CD4-positive, alpha-beta memory T cell (primary cell): Measurements from ENCODE around the gene METAP1D. TPM values are rescaled to one million over a fixed set of nuclear protein-coding genes. Genes with fewer than 3 reads are reported as not detected.
"Not testable (repeated sequence)": the region's sequence is repeated elsewhere in the genome, so short reads cannot be mapped to it uniquely, and the experiment has no call there.

ENCODE experiments used
- CTCF ChIA-PET: fragments of 350-600 bp; sonication (Branson Sonifier 250); formaldehyde crosslinking; loops from one replicate; lab custom pipeline; 2021; ENCODE audit warnings: inconsistent platforms; ENCODE audit not compliant: partially characterized antibody; lab: Charles Lee
- POLR2A ChIA-PET: fragments of 350-600 bp; sonication (Branson Sonifier 250); formaldehyde crosslinking; loops from one replicate; lab custom pipeline; 2021; ENCODE audit not compliant: partially characterized antibody; lab: Charles Lee
- DNase-seq, 5 donors: peaks; one replicate each; pipeline versions ENCODE4 v3.0.0 to v3.0.0-alpha.2; 2020 to 2022; ENCODE audit warnings: mixed read lengths in 1 of 5
- H3K27ac ChIP-seq: one replicate; pipeline ENCODE4 v1.7.0; 2013; ENCODE audit warnings: low read depth, low read length
- H3K27me3 ChIP-seq: 2 replicates; pipeline ENCODE4 v1.7.0; 2013; ENCODE audit warnings: mild to moderate bottlenecking, low read length, moderate library complexity; ENCODE audit not compliant: insufficient read depth
- H3K36me3 ChIP-seq: 2 replicates; pipeline ENCODE4 v1.7.0; 2013; ENCODE audit warnings: mild to moderate bottlenecking, low read length, moderate library complexity; ENCODE audit not compliant: insufficient read depth
- H3K4me1 ChIP-seq: 2 replicates; pipeline ENCODE4 v1.7.0; 2013; ENCODE audit warnings: mild to moderate bottlenecking, low read length, moderate library complexity; ENCODE audit not compliant: insufficient read depth
- H3K4me3 ChIP-seq, 2 donors: one replicate each; pipeline ENCODE4 v1.7.0; 2013; ENCODE audit warnings: low read length in 2 of 2, mild to moderate bottlenecking in 1 of 2
- H3K9me3 ChIP-seq, 2 donors: one replicate each; pipeline ENCODE4 v1.7.0; 2013; ENCODE audit warnings: low read length in 2 of 2, control low read depth in 1 of 2; ENCODE audit not compliant: control insufficient read depth in 1 of 2
- H3K27ac Mint-ChIP-seq, 7 donors: one replicate each; pipeline ENCODE4 v1.8.0; 2020 to 2021; ENCODE audit warnings: mixed read lengths in 7 of 7, mild to moderate bottlenecking in 6 of 7, inconsistent platforms in 3 of 7, moderate library complexity in 3 of 7
- H3K27me3 Mint-ChIP-seq, 2 donors: one replicate each; pipeline ENCODE4 v1.8.0; 2020 to 2021; ENCODE audit warnings: mixed read lengths in 2 of 2
- H3K36me3 Mint-ChIP-seq, 2 donors: one replicate each; pipeline ENCODE4 v1.8.0; 2020 to 2021; ENCODE audit warnings: mixed read lengths in 2 of 2, inconsistent platforms in 1 of 2, mild to moderate bottlenecking in 1 of 2
- H3K4me1 Mint-ChIP-seq, 4 donors: one replicate each; pipeline ENCODE4 v1.8.0; 2020 to 2021; ENCODE audit warnings: mixed read lengths in 4 of 4, mild to moderate bottlenecking in 1 of 4
- H3K4me3 Mint-ChIP-seq, 8 donors: one replicate each; pipeline ENCODE4 v1.8.0; 2020 to 2021; ENCODE audit warnings: mixed read lengths in 8 of 8, mild to moderate bottlenecking in 7 of 8, moderate library complexity in 6 of 8, inconsistent platforms in 3 of 8
- H3K9me3 Mint-ChIP-seq, 8 donors: one replicate each; pipeline ENCODE4 v1.8.0; 2020 to 2021; ENCODE audit warnings: mixed read lengths in 8 of 8, mild to moderate bottlenecking in 5 of 8, inconsistent platforms in 3 of 8, moderate library complexity in 1 of 8
- intact Hi-C: fragments of 100-400 bp; cut with micrococcal nuclease; formaldehyde crosslinking; loops from one replicate; pipeline ENCODE4 v1.15.1; 2023
- polyA plus RNA-seq, 2 donors: library from polyadenylated mRNA; unstranded; fragments of 300-500 nt; fragmentation: Illumina TruSeq; gene quantifications; one replicate each; pipeline ENCODE4 v1.2.3, GENCODE V29; 2021
- total RNA-seq, 2 experiments: library from RNA; stranded (reverse); gene quantifications; one replicate each; pipeline ENCODE4 v1.2.3, GENCODE V29; 2021

METAP1D gene
- total and polyA plus RNA-seq, 4 experiments from 2014 or later: 3.5 to 7.3 (median 6.5) TPM

DNA sequence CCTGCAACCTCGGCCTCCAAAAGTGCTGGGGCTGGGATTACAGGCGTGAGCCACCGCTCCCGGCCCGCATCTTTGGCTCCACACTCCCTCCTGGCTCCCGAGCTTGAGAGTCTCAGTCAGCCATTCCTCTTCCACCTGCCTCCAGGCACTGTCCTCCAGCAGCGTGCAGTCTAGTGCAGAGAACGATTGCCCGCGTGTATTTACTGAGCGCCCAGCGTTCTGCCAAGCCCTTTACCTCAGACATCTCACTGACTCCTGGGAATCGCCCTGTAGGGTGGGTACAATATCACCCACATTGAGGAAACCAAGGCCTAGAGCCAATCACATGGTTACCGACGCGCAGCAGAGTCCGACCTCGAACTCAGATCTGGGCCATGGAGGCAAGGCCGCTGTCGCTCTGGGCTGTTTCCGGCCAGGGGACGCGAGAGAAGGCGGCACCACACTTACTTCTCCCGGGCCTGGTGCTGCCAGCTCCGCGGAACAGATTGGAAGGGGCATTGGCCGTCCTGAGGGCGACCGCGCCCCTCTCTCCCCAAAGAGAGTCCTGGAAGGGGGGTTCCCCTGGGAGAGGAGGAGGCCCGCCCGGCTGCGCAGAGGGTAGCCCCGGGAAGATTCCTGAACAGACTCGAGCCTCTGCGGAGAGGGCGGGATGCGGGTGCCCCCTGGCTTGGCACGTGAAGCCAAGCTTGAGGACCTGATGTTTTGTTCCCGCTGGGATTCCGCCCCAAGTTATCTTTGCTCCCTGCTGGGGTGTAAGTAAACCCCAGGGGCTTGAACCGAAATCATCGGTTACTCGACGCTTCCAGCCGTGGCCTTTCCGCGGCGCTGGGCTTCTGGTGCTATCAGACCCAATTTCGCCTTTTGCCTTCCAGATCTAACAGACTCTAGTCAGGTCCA lies 108.2 kb downstream of the METAP1D start:
- DNase-seq: peak in 1 of 5 donors; percentile 24
- peaks cover 33% of the 10 kb centered on the region for H3K4me1 ChIP-seq
- no peak overlapping the region for H3K27ac ChIP-seq
- H3K27me3 Mint-ChIP-seq: peaks cover 58 to 63% of the 10 kb centered on the region in 2 donors
- intact Hi-C loops: loop anchor here (10.0 kb wide), 1 partner anchor 113 kb away; the partner anchor contains the start of gene METAP1D
- H3K9me3 ChIP-seq: no peaks in the 10 kb centered on the region
- H3K4me1 Mint-ChIP-seq: peaks cover 14 to 42% (median 31%) of the 10 kb centered on the region in 4 donors
- peaks cover 51% of the 10 kb centered on the region for H3K27me3 ChIP-seq
- H3K36me3 Mint-ChIP-seq: peaks cover 0 to 4% of the 10 kb centered on the region in 2 donors
- no peaks in the 10 kb centered on the region for H3K36me3 ChIP-seq
- no peak overlapping the region for H3K4me3 ChIP-seq
- peak overlapping the region in 3 of 7 donors; percentile 55 to 81 (median 70) for H3K27ac Mint-ChIP-seq
- H3K4me3 Mint-ChIP-seq: peak overlapping the region in 6 of 8 donors; percentile 26 to 62 (median 32)
- H3K9me3 Mint-ChIP-seq: peaks cover 0 to 12% (median under 1%) of the 10 kb centered on the region in 8 donors
- POLR2A ChIA-PET: interaction anchor here (1.6 to 13.6 kb wide), 2 partner anchors 20 to 214 kb away, joined by 4 to 186 read pairs; partner anchors contain the start of genes DLX1 and SLC25A12
- CTCF ChIA-PET: interaction anchor here (0.7 to 2.1 kb wide), 5 partner anchors 19 to 566 kb away, joined by 3 to 11 read pairs (median 4); no protein-coding TSS in a partner anchor

- peak in 1 of 5 donors; percentile 28 for DNase-seq
- Mint-ChIP-seq H3K27ac (peak overlapping the region in 2 of 7 donors; percentile 17 to 58), H3K4me3 (peak overlapping the region in 3 of 8 donors; percentile 7 to 55 (median 49)), H3K4me1 (peaks cover 11 to 36% (median 25%) of the 10 kb centered on the region in 4 donors), H3K27me3 (peaks cover 55 to 60% of the 10 kb centered on the region in 2 donors), H3K9me3 (peaks cover 0 to 9% (median under 1%) of the 10 kb centered on the region in 8 donors), H3K36me3 (peaks cover 0 to 4% of the 10 kb centered on the region in 2 donors)
- Histone ChIP-seq H3K27me3 (peaks cover 45% of the 10 kb centered on the region), H3K4me3 (no peak overlapping the region), H3K9me3 (no peaks in the 10 kb centered on the region), H3K4me1 (peaks cover 27% of the 10 kb centered on the region), H3K27ac (no peak overlapping the region), H3K36me3 (no peaks in the 10 kb centered on the region)
- POLR2A ChIA-PET: interaction anchor here (1.6 kb wide), 1 partner anchor 214 kb away, joined by 4 read pairs; the partner anchor contains the start of gene SLC25A12
- CTCF ChIA-PET: interaction anchor here (0.9 kb wide), 1 partner anchor 355 kb away, joined by 3 read pairs; no protein-coding TSS in a partner anchor
- intact Hi-C loops: loop anchor here (10.0 kb wide), 1 partner anchor 114 kb away; the partner anchor contains the start of gene METAP1D
These were observed 108.8 kb downstream of the METAP1D start for GRCh38 chr2:172108587-172108930.

GRCh38 chr2:172109256-172109987 lies 109.7 kb downstream of the METAP1D start:
- Histone ChIP-seq H3K4me3 (no peak overlapping the region), H3K27me3 (peaks cover 37% of the 10 kb centered on the region)

DNA sequence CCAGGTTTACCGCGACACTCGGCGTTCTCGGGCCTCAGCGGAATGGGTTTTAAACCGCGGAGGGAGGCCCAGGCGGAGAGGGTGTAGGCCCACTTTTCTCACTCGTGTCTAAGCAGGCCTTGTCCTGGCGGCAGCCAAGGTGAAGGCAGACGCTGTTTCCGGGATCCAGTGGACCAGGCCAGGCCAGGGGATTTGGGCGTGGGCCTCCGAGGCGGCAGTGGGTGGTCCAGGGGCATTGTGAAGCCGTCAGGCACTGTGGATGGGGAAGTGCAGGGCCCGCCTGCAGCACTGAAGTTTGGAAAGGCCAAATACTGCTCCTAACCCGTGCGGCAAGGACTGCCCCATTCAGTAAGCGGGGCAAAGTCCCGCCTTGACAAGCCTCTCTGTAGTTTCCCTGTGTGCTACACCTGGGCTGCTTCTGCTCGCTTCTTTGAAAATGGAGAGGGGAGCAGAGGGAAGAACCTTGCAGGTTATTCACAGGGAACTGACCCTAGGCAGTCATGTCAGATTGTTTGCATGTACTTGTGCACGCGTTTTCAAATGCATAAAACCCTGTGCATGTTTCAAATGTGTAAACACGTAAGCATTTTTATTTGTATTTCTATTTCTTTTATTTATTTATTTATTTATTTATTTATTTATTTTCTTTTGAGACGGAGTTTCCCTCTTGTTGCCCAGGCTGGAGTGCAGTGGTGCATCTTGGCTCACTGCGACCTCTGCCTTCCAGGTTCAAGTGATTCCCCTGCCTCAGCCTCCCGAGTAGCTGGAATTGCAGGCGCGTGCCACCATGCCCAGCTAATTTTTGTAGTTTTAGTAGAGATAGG lies 110.4 kb downstream of the METAP1D start:
- no peaks in the 10 kb centered on the region for H3K36me3 Mint-ChIP-seq
- ChIA-PET CTCF (no interaction called here), POLR2A (no interaction called here)
- peaks cover 7 to 27% (median 16%) of the 10 kb centered on the region in 4 donors for H3K4me1 Mint-ChIP-seq
- Histone ChIP-seq H3K27ac (no peak overlapping the region), H3K9me3 (no peaks in the 10 kb centered on the region), H3K27me3 (peaks cover 30% of the 10 kb centered on the region), H3K36me3 (no peaks in the 10 kb centered on the region), H3K4me1 (peaks cover 19% of the 10 kb centered on the region), H3K4me3 (no peak overlapping the region)
- no peak overlapping the region for H3K27ac Mint-ChIP-seq
- no peak overlapping the region for H3K4me3 Mint-ChIP-seq
- peaks cover 0 to 2% (median 0%) of the 10 kb centered on the region in 8 donors for H3K9me3 Mint-ChIP-seq
- H3K27me3 Mint-ChIP-seq: peaks cover 55 to 57% of the 10 kb centered on the region in 2 donors
- DNase-seq: no peak
- intact Hi-C loops: loop anchor here (10.0 kb wide), 1 partner anchor 115 kb away; the partner anchor contains the start of gene METAP1D

More at GRCh38 chr2:172109256-172109987, 109.7 kb downstream of the METAP1D start:
- no peak for DNase-seq
- intact Hi-C loops: loop anchor here (10.0 kb wide), 1 partner anchor 115 kb away; the partner anchor contains the start of gene METAP1D
- POLR2A ChIA-PET: no interaction called here
- H3K4me3 Mint-ChIP-seq: peak overlapping the region in 1 of 8 donors; percentile 2
- H3K9me3 Mint-ChIP-seq: peaks cover 0 to 2% (median 0%) of the 10 kb centered on the region in 8 donors
- Histone ChIP-seq H3K9me3 (no peaks in the 10 kb centered on the region), H3K4me1 (peaks cover 19% of the 10 kb centered on the region), H3K27ac (no peak overlapping the region), H3K36me3 (no peaks in the 10 kb centered on the region)
- no peaks in the 10 kb centered on the region for H3K36me3 Mint-ChIP-seq
- peaks cover 51 to 55% of the 10 kb centered on the region in 2 donors for H3K27me3 Mint-ChIP-seq
- H3K4me1 Mint-ChIP-seq: peaks cover 7 to 27% (median 17%) of the 10 kb centered on the region in 4 donors
- CTCF ChIA-PET: no interaction called here
- H3K27ac Mint-ChIP-seq: no peak overlapping the region

- H3K4me1 ChIP-seq: no peaks in the 10 kb centered on the region
- no peaks in the 10 kb centered on the region for H3K9me3 ChIP-seq
- no peak for DNase-seq
- Mint-ChIP-seq H3K9me3 (no peaks in the 10 kb centered on the region), H3K27ac (no peak overlapping the region), H3K27me3 (peaks cover 29 to 39% of the 10 kb centered on the region in 2 donors), H3K4me3 (no peak overlapping the region), H3K36me3 (no peaks in the 10 kb centered on the region), H3K4me1 (peaks cover 0 to 2% (median under 1%) of the 10 kb centered on the region in 4 donors)
- ChIA-PET CTCF (interaction anchor here (0.6 to 2.8 kb wide), 8 partner anchors 13 to 513 kb away, joined by 3 to 9 read pairs (median 4); no protein-coding TSS in a partner anchor), POLR2A (no interaction called here)
- intact Hi-C loops: no loop called here
- no peak overlapping the region for H3K4me3 ChIP-seq
- no peak overlapping the region for H3K27ac ChIP-seq
- H3K27me3 ChIP-seq: peaks cover 2% of the 10 kb centered on the region
- no peaks in the 10 kb centered on the region for H3K36me3 ChIP-seq
These were observed 113.9 kb downstream of the METAP1D start for GRCh38 chr2:172113617-172114016.

- H3K27ac Mint-ChIP-seq, H3K4me1 Mint-ChIP-seq, H3K4me1 ChIP-seq, H3K4me3 ChIP-seq, H3K36me3 Mint-ChIP-seq, intact Hi-C loops, DNase-seq, H3K9me3 Mint-ChIP-seq, H3K4me3 Mint-ChIP-seq, H3K27ac ChIP-seq, H3K27me3 ChIP-seq, H3K9me3 ChIP-seq, H3K36me3 ChIP-seq: not testable (repeated sequence)
- CTCF ChIA-PET: interaction anchor here (0.6 to 2.8 kb wide), 9 partner anchors 12 to 541 kb away, joined by 3 to 9 read pairs (median 4); no protein-coding TSS in a partner anchor
- peaks cover 26 to 42% of the 10 kb centered on the region in 2 donors for H3K27me3 Mint-ChIP-seq
- POLR2A ChIA-PET: interaction anchor here (0.6 kb wide), 1 partner anchor 9 kb away, joined by 4 read pairs; no protein-coding TSS in a partner anchor
These were observed 114.4 kb downstream of the METAP1D start for GRCh38 chr2:172114176-172114575.
